AG09319 (cell line): ENCODE results near the gene KBTBD3.

Experiments used
- DNase-seq: peaks from one replicate; pipeline ENCODE4 v3.0.0-alpha.2; 2010; ENCODE audit warnings: low read depth; ENCODE audit errors: extremely low read depth
- CTCF ChIP-seq: IDR thresholded peaks from 2 replicates; pipeline ENCODE4 v1.5.1; 2011; ENCODE audit warnings: low read depth, mild to moderate bottlenecking, inconsistent platforms, low read length, moderate library complexity

KBTBD3 gene

DNA sequence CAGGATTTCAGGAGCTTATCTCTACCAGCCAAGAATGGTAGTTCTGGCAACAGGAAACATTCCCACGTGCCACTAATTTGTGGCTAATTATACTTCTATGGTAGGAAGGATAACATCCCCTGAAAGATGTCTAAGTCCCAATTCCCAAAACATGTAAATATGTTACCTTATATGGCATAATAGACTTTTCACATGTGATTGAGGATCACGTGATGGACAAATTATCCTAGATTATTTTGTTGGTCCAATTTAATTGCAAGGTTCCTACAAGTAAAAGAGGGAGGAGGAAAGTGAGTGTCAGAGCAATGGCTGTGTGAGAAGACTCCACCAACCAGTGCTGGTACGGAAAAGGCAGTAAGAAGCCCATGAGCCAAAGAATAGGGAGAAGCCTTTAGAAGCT is 45.2 kb downstream of the KBTBD3 start:
- no peak for TF ChIP-seq CTCF
- DNase-seq: no peak

GRCh38 chr11:106031202-106031810 is 45.8 kb downstream of the KBTBD3 start:
- no peak for TF ChIP-seq CTCF
- no peak for DNase-seq

DNA sequence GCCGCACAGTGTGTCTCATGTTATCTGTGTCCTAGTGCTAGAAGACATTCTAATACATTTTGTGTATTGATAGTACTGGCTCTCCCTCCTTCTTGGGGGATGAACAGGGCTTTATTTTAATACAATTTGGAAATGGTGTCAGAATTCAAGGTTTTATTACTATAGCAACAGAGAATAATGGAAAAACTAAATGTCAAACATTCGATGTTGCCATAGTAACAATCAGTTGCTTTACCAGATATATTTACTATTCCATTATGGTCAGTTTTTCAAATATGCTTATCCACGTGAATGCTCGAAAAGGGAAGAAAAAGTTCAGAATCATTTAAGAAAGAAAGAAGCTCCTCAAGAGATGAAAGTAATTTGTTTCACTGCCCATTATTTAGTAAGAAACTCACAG is 46.5 kb downstream of the KBTBD3 start:
- DNase-seq: no peak
- no peak for TF ChIP-seq CTCF

DNA sequence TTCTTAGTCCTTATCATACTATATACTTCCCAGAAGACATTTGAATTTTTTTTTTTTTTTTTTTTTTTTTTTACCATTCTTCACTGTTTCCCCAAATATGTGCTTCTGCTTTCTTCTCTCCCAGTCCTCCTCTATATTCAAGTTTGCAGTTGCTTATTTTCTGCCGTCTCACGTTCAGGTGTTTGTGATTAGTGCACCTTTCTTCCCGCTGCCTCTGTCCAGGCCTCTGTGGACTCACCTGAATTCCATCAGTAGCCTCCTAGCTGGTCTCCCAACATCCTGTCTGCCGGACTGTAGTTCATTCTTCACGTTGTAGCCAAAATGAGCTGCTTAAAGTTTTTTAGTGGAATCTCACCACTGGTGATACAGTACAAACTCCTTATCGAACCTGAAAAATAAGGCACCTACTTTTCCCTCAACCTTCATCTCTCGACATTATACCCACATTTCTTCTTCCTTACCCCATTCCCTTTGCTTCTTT is 54.3 kb downstream of the KBTBD3 start:
- TF ChIP-seq CTCF: no peak
- no peak for DNase-seq

- peak; percentile 98 for DNase-seq
- TF ChIP-seq CTCF: no peak
These were observed 55.0 kb downstream of the KBTBD3 start, which contains the start of gene MSANTD4 for GRCh38 chr11:106021967-106022794. TSS of gene MSANTD4 (minus strand) at chr11:106022240. CDS start at chr11:106010917, 11,323 bp downstream.

DNA sequence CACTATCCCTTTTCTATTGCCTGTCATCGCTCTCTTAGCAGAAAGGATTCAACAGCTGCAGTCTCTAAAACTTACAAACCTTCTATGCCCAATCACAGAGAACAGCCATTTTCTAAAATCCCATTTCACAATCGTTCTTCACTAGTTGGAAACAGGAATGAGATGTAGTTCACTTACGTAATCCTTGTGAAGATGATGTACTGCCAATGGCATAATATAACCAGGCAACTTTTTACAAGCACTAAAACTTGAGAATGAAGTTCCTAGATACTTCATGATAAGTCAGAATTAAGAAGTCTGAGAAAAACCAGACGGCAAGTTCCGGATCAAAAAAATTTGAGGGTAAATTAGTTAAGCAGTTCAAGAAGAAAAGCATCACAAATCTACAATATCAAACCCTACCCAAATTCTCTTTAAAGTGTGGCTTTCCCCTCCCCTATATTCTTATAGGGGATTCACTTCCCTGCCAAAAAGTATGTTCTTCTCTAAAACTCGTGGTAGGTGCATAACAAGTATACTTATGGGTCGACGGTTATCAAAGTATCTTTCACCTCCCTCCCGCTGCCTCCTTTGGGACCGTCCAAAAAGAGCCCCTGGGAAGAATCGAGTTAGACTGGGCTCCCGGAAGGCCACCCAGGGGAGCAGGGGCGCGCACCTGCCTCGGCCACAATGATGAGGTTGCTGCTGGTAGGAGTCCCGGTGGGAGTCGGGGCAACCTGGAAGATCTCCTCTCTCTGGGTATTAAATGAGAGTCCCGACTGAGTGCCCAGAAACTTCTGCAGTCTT is 55.8 kb downstream of the KBTBD3 start:
- no peak for DNase-seq
- TF ChIP-seq CTCF: no peak
